DND-41 (cell line): Measurements from ENCODE around the gene EFCAB9.

ENCODE experiments used
- CTCF ChIP-seq: IDR thresholded peaks from 2 replicates; pipeline ENCODE4 v1.5.1; 2012; ENCODE audit warnings: borderline replicate concordance, low read length, moderate library complexity, mild to moderate bottlenecking; ENCODE audit not compliant: poor library complexity, severe bottlenecking; ENCODE audit errors: extremely low read depth
- EZH2 ChIP-seq: IDR thresholded peaks from 3 replicates; pipeline ENCODE4 v1.6.1; 2012; ENCODE audit warnings: borderline replicate concordance, low read depth, mild to moderate bottlenecking, moderate library complexity, low read length, inconsistent platforms; ENCODE audit not compliant: severe bottlenecking

GRCh38 chr5:172168311-172168710 is 25.7 kb upstream of the EFCAB9 start:
- TF ChIP-seq CTCF (no peak), EZH2 (no peak)
